HG03103 (cell line): ENCODE measurements around the gene NPIPB9.

Source experiments
- ATAC-seq: cut with Tn5 transposase; IDR thresholded peaks from one replicate; pipeline ENCODE4 v1.9.1; 2021; ENCODE audit warnings: low read depth; ENCODE audit not compliant: unreplicated experiment

NPIPB9 gene

GRCh38 chr16:28821874-28822519 lies 70.4 kb downstream of the NPIPB9 start:
- ATAC-seq, result no peak
